IMR-90 (cell line): ENCODE data around the gene KLHL7. TPM values are rescaled to one million over a fixed set of nuclear protein-coding genes. Genes with fewer than 3 reads are reported as not detected.

Experiments
- ATAC-seq: fragments of 200-7000 bp; cut with Tn5 transposase; 2 replicates; pipeline ENCODE4 v1.9.1; 2020; ENCODE audit warnings: low read depth, mild to moderate bottlenecking, moderate library complexity
- BruUV-seq: library from RNA; stranded (reverse); fragments of 400-500 nt; replicated peaks from 2 replicates; lab custom pipeline; 2021; lab: Mats Ljungman, UMichigan
- CTCF ChIA-PET: fragments of 300-600 bp; formaldehyde crosslinking; extraction: SDS; loops from one replicate; lab custom pipeline; 2021; ENCODE audit warnings: antibody characterized with exemption; lab: Yijun Ruan, JAX
- POLR2A ChIA-PET: fragments of 300-600 bp; sonication (Branson Sonifier 250); formaldehyde crosslinking; loops from one replicate; lab custom pipeline; 2022; ENCODE audit warnings: antibody characterized with exemption; ENCODE audit not compliant: unreplicated experiment; lab: Charles Lee
- DNase-seq: peaks from one replicate; pipeline ENCODE4 v3.0.0; 2013
- H2AFZ ChIP-seq: replicated peaks from 2 replicates; pipeline ENCODE3; 2013; ENCODE audit warnings: low read length, mild to moderate bottlenecking; ENCODE audit not compliant: poor library complexity
- H2AK5ac ChIP-seq: 2 replicates; pipeline ENCODE4 v1.6.1; 2013; ENCODE audit warnings: low read depth, low read length, inconsistent platforms
- H2AK9ac ChIP-seq: replicated peaks from 2 replicates; pipeline ENCODE3; 2013; ENCODE audit warnings: mild to moderate bottlenecking, low read depth, low read length, moderate library complexity; ENCODE audit not compliant: poor library complexity
- H2BK120ac ChIP-seq: 2 replicates; pipeline ENCODE4 v1.6.1; 2013; ENCODE audit warnings: low read depth, low read length, inconsistent platforms
- H2BK15ac ChIP-seq: 3 replicates; pipeline ENCODE4 v1.6.1; 2013; ENCODE audit warnings: low read depth, low read length, inconsistent platforms
- H2BK20ac ChIP-seq: 2 replicates; pipeline ENCODE4 v1.6.1; 2013; ENCODE audit warnings: low read depth, mild to moderate bottlenecking, inconsistent platforms, low read length, moderate library complexity
- H2BK5ac ChIP-seq: 2 replicates; pipeline ENCODE4 v1.6.1; 2013; ENCODE audit warnings: mild to moderate bottlenecking, low read depth, low read length, inconsistent platforms; ENCODE audit not compliant: poor library complexity, severe bottlenecking
- H3K14ac ChIP-seq: replicated peaks from 2 replicates; pipeline ENCODE4 v1.6.1; 2013; ENCODE audit warnings: low read depth, low read length, inconsistent platforms
- H3K18ac ChIP-seq: 2 replicates; pipeline ENCODE4 v1.6.1; 2013; ENCODE audit warnings: low read depth, low read length, control low read depth
- H3K23ac ChIP-seq: 2 replicates; pipeline ENCODE4 v1.6.1; 2013; ENCODE audit warnings: low read depth, low read length, inconsistent platforms
- H3K27ac ChIP-seq: 2 replicates; pipeline ENCODE4 v1.5.1; 2013; ENCODE audit warnings: mild to moderate bottlenecking, control low read depth, low read length; ENCODE audit not compliant: insufficient read depth
- H3K27me3 ChIP-seq: 2 replicates; pipeline ENCODE4 v1.6.1; 2013; ENCODE audit warnings: low read length; ENCODE audit not compliant: control insufficient read depth, insufficient read depth
- H3K36me3 ChIP-seq: 2 replicates; pipeline ENCODE4 v1.6.1; 2013; ENCODE audit warnings: low read length, mixed read lengths; ENCODE audit not compliant: control insufficient read depth, insufficient read depth
- H3K4ac ChIP-seq: 2 replicates; pipeline ENCODE4 v1.6.1; 2013; ENCODE audit warnings: low read depth, low read length, inconsistent platforms
- H3K4me1 ChIP-seq: 2 replicates; pipeline ENCODE4 v1.6.1; 2013; ENCODE audit warnings: low read length, mixed read lengths; ENCODE audit not compliant: control insufficient read depth, insufficient read depth
- H3K4me2 ChIP-seq: 2 replicates; pipeline ENCODE4 v1.6.1; 2013; ENCODE audit warnings: low read depth, mild to moderate bottlenecking, control low read depth, low read length, moderate library complexity
- H3K4me3 ChIP-seq: 2 replicates; pipeline ENCODE4 v1.5.1; 2013; ENCODE audit warnings: low read depth, mild to moderate bottlenecking, control low read depth, low read length, moderate library complexity; ENCODE audit not compliant: insufficient read depth
- H3K56ac ChIP-seq: 2 replicates; pipeline ENCODE4 v1.6.1; 2013; ENCODE audit warnings: low read length, inconsistent platforms; ENCODE audit not compliant: insufficient read depth; ENCODE audit errors: extremely low read depth
- H3K79me1 ChIP-seq, 2 experiments: 2 replicates each; pipeline ENCODE4 v1.6.1; 2013; ENCODE audit warnings: low read length in 2 of 2, inconsistent platforms in 1 of 2, low read depth in 1 of 2
- H3K9ac ChIP-seq: 2 replicates; pipeline ENCODE4 v1.6.1; 2013; ENCODE audit warnings: low read depth, low read length, control low read depth
- H3K9me1 ChIP-seq: 2 replicates; pipeline ENCODE4 v1.6.1; 2013; ENCODE audit warnings: low read length, inconsistent platforms; ENCODE audit not compliant: insufficient read depth
- H3K9me3 ChIP-seq: 2 replicates; pipeline ENCODE4 v1.6.1; 2013; ENCODE audit warnings: low read length; ENCODE audit not compliant: control insufficient read depth, insufficient read depth
- H4K20me1 ChIP-seq: 2 replicates; pipeline ENCODE4 v1.6.1; 2013; ENCODE audit warnings: low read length, inconsistent platforms; ENCODE audit not compliant: insufficient read depth
- H4K5ac ChIP-seq: 2 replicates; pipeline ENCODE4 v1.6.1; 2013; ENCODE audit warnings: mild to moderate bottlenecking, low read depth, low read length, control low read depth
- H4K8ac ChIP-seq, 2 experiments: 2 replicates each; pipeline ENCODE4 v1.6.1; 2013; ENCODE audit warnings: low read depth in 2 of 2, low read length in 2 of 2, control low read depth in 1 of 2, inconsistent platforms in 1 of 2
- H4K91ac ChIP-seq: 2 replicates; pipeline ENCODE4 v1.6.1; 2013; ENCODE audit warnings: low read depth, low read length, inconsistent platforms; ENCODE audit not compliant: insufficient read depth
- BHLHE40 ChIP-seq: fragments of 150-350 bp; IDR thresholded peaks from 2 replicates; pipeline ENCODE4 v1.6.1; 2016; ENCODE audit warnings: mild to moderate bottlenecking, low read depth, low read length
- MAFK ChIP-seq: IDR thresholded peaks from 2 replicates; pipeline ENCODE4 v1.6.1; 2012; ENCODE audit warnings: low read depth, low read length, improper control_type of control experiment
- MAZ ChIP-seq: IDR thresholded peaks from 2 replicates; pipeline ENCODE4 v1.6.1; 2012; ENCODE audit warnings: low read depth, mild to moderate bottlenecking, low read length, improper control_type of control experiment, moderate library complexity, borderline replicate concordance
- POLR2A ChIP-seq: IDR thresholded peaks from 2 replicates; pipeline ENCODE4 v1.6.1; 2012; ENCODE audit warnings: mild to moderate bottlenecking, low read depth, low read length
- WGBS, 2 experiments: methylation state at CpG; one replicate each; pipeline versions ENCODE4 v1.1.5 to v1.1.7; 2013; ENCODE audit warnings: missing lambda C conversion rate in 2 of 2; ENCODE audit not compliant: insufficient read length in 1 of 2; ENCODE audit errors: extremely low coverage in 2 of 2; 5-methylcytosine and 5-hydroxymethylcytosine counted together
- dilution Hi-C: fragments of 300-500 bp; cut with HindIII; formaldehyde crosslinking; loops from one replicate; pipeline ENCODE4 v1.14.3; 2018; ENCODE audit warnings: low sequenced_read_pairs; ENCODE audit not compliant: unreplicated experiment
- in situ Hi-C: fragments of 300-500 bp; cut with MboI; formaldehyde crosslinking; loops from 3 replicates; pipeline ENCODE4 v1.14.3; 2019; ENCODE audit warnings: low sequenced_read_pairs, inconsistent platforms, mixed read lengths
- intact Hi-C: fragments of 100-400 bp; cut with micrococcal nuclease; formaldehyde crosslinking; loops from 2 replicates; pipeline ENCODE4 v1.10.0; 2022
- polyA plus RNA-seq, 3 experiments: library from polyadenylated mRNA; depleted of rRNA; stranded (reverse); fragments of >200 nt; gene quantifications; 2 replicates each; pipeline ENCODE4 v1.2.3, GENCODE V29; 2012; ENCODE audit warnings: low replicate concordance in 1 of 3
- total RNA-seq: library from RNA; depleted of rRNA; stranded (reverse); fragments of >200 nt; gene quantifications from 2 replicates; pipeline ENCODE4 v1.2.3, GENCODE V29; 2012
- TF ChIP-seq, protein P1 (sequence below): fragments of 150-350 bp; IDR thresholded peaks from 2 replicates; pipeline ENCODE4 v1.6.1; 2017; ENCODE audit warnings: mild to moderate bottlenecking, antibody characterized with exemption, low read length, low read depth

KLHL7 gene
- total and polyA plus RNA-seq, 2 of the 4 experiments (the other 2 are of a cell fraction), result 24.6 to 29.2 TPM

DNA sequence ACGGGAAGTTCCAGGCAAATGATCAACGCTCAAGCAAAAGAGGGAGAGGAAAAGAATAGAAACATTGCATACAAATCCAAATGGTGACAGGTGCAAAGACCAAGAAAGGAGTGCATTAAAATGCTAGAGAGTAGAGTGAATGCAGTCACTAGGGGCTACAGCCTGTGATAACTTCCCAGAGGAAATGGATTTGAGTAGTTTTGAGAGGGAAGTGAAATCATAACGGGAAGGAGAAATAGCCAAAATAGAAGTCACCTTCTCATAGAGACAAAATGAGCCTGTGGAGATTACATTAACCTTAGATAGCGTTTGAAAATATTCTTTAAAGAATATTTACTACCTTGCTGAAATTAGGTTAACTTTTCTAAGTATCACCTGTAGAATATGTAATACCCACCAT, 102.7 kb downstream of the KLHL7 start:
- Histone ChIP-seq H3K4me3 (no peak overlapping the region), H3K14ac (no peak overlapping the region), H3K27me3 (peaks cover 2% of the 10 kb centered on the region; the same call in 1 of the 2 replicates), H2AFZ (no peak overlapping the region), H4K8ac (no peak overlapping the region), H3K79me1 (no peaks in the 10 kb centered on the region), H3K4ac (no peak overlapping the region), H2BK15ac (no peak overlapping the region), H3K23ac (no peak overlapping the region), H4K91ac (no peak overlapping the region), H3K4me2 (no peak overlapping the region), H2AK5ac (no peak overlapping the region), H4K5ac (no peak overlapping the region), H2BK5ac (no peak overlapping the region), H2AK9ac (no peak overlapping the region), H3K9me3 (peaks cover 2% of the 10 kb centered on the region; the same call in 1 of the 2 replicates), H2BK120ac (no peak overlapping the region), H3K9ac (no peak overlapping the region), H3K9me1 (no peaks in the 10 kb centered on the region), H3K4me1 (no peaks in the 10 kb centered on the region), H3K18ac (no peak overlapping the region), H2BK20ac (no peak overlapping the region), H3K56ac (no peak overlapping the region), H4K20me1 (no peaks in the 10 kb centered on the region), H3K36me3 (0 out of 2 replicates have a peak, but pooled peaks cover 2% of the 10 kb centered on the region), H3K27ac (no peak overlapping the region)
- POLR2A ChIA-PET, result no interaction called here
- ATAC-seq (no peak), DNase-seq (no peak)
- in situ Hi-C loops, result no loop called here
- intact Hi-C loops, result no loop called here
- BruUV-seq, result no TSS peak
- CTCF ChIA-PET, result no interaction called here
- WGBS, 2 experiments, result no CpG with 5 or more reads among the region's 4 CpGs
- dilution Hi-C loops, result no loop called here
- no peak for TF ChIP-seq POLR2A
- no peak for TF ChIP-seq MAZ
- TF ChIP-seq BHLHE40, result no peak
- TF ChIP-seq, protein P1, sequence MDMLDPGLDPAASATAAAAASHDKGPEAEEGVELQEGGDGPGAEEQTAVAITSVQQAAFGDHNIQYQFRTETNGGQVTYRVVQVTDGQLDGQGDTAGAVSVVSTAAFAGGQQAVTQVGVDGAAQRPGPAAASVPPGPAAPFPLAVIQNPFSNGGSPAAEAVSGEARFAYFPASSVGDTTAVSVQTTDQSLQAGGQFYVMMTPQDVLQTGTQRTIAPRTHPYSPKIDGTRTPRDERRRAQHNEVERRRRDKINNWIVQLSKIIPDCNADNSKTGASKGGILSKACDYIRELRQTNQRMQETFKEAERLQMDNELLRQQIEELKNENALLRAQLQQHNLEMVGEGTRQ, result no peak
- no peak for TF ChIP-seq MAFK
